Naive B cell (primary cell): ENCODE measurements around the gene KLF2. TPM values are rescaled to one million over a fixed set of nuclear protein-coding genes. Genes with fewer than 3 reads are reported as not detected.
"Not testable (repeated sequence)": the region's sequence is repeated elsewhere in the genome, so short reads cannot be mapped to it uniquely, and the experiment has no call there.

ENCODE experiments used
- ATAC-seq, 2 donors: fragments of 150-1000 bp; cut with Tn5 transposase; 2 replicates each; pipeline ENCODE4 v1.10.0; 2021; ENCODE audit warnings: low read depth in 2 of 2, mild to moderate bottlenecking in 2 of 2, moderate library complexity in 2 of 2
- DNase-seq: peaks from one replicate; pipeline ENCODE4 v3.0.0; 2022
- H3K27ac Mint-ChIP-seq, 6 donors: one replicate each; pipeline ENCODE4 v1.8.0; 2020 to 2022; ENCODE audit warnings: mild to moderate bottlenecking in 6 of 6, mixed read lengths in 6 of 6, moderate library complexity in 5 of 6, inconsistent platforms in 2 of 6
- H3K27me3 Mint-ChIP-seq, 3 donors: one replicate each; pipeline ENCODE4 v1.8.0; 2021 to 2022; ENCODE audit warnings: mixed read lengths in 3 of 3, mild to moderate bottlenecking in 1 of 3
- H3K36me3 Mint-ChIP-seq, 2 donors: one replicate each; pipeline ENCODE4 v1.8.0; 2020 to 2022; ENCODE audit warnings: mixed read lengths in 2 of 2, inconsistent platforms in 1 of 2, mild to moderate bottlenecking in 1 of 2
- H3K4me1 Mint-ChIP-seq, 3 donors: one replicate each; pipeline ENCODE4 v1.8.0; 2020 to 2022; ENCODE audit warnings: mixed read lengths in 3 of 3, inconsistent platforms in 1 of 3, mild to moderate bottlenecking in 1 of 3, moderate library complexity in 1 of 3
- H3K4me3 Mint-ChIP-seq, 8 donors: one replicate each; pipeline ENCODE4 v1.8.0; 2020 to 2022; ENCODE audit warnings: mild to moderate bottlenecking in 8 of 8, mixed read lengths in 8 of 8, moderate library complexity in 8 of 8, inconsistent platforms in 2 of 8
- H3K9me3 Mint-ChIP-seq, 7 donors: one replicate each; pipeline ENCODE4 v1.8.0; 2020 to 2022; ENCODE audit warnings: mixed read lengths in 7 of 7, mild to moderate bottlenecking in 5 of 7, inconsistent platforms in 2 of 7, moderate library complexity in 1 of 7
- polyA plus RNA-seq, 6 donors: library from polyadenylated mRNA; unstranded; fragments of 300-500 nt; fragmentation: Illumina TruSeq; gene quantifications; one replicate each; pipeline ENCODE4 v1.2.3, GENCODE V29; 2021; ENCODE audit warnings: low read depth in 6 of 6

Gene KLF2
- 100 to 1,000 TPM; 145 to 413 (median 248) TPM for polyA plus RNA-seq

DNA sequence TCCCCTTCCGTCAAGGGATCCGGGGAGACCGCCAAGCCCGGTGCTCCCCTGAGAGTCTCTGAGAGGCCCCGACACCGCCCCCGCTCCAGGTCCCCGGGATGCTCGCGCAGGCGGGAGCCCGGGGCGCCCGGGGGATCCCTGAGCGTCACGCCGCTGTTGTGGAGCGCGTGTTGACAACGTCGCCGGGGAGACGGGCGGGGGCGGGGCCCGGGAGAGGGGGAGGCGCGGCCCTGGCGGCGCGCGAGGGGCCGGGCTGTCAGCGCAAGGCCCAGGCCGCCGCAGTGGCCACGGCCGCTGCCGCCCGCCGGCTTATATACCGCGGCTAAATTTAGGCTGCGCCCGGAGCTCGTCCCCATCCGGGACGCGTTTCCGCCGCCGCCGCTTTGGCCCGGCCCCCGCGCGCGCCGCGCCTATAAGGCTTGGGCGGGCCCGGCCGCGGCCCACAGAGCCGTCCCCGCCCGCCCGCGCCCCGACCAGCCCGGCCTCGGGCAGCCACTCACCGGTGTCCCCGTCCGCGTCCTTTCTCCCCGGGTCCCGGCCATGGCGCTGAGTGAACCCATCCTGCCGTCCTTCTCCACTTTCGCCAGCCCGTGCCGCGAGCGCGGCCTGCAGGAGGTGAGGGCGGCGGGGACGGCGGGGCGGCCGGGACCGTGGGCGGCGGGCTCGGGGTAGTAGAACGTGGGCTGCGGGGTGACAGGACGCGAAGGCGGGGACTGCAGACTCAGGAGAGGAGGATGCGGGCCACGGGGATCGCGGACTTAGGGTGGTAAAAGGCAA lies at the start of gene KLF2:
KLF2 (plus strand) TSS at position 443 of the 777 bp plus-strand sequence; CDS start at position 541, 98 bp downstream.
- DNase-seq: peak; percentile 94
- ATAC-seq: peak; percentile 62 to 66
- peak within 1 kb of the TSS; percentile 99 to 100 (median 99) for H3K27ac Mint-ChIP-seq
- peaks cover 22 to 29% of the 10 kb centered on the region in 2 donors for H3K36me3 Mint-ChIP-seq
- H3K4me3 Mint-ChIP-seq: peak within 1 kb of the TSS; percentile 88 to 97 (median 92)
- H3K27me3 Mint-ChIP-seq: no peaks in the 10 kb centered on the region
- peaks cover 0 to 6% (median 0%) of the 10 kb centered on the region in 7 donors for H3K9me3 Mint-ChIP-seq
- peaks cover 51 to 64% (median 61%) of the 10 kb centered on the region in 3 donors for H3K4me1 Mint-ChIP-seq

DNA sequence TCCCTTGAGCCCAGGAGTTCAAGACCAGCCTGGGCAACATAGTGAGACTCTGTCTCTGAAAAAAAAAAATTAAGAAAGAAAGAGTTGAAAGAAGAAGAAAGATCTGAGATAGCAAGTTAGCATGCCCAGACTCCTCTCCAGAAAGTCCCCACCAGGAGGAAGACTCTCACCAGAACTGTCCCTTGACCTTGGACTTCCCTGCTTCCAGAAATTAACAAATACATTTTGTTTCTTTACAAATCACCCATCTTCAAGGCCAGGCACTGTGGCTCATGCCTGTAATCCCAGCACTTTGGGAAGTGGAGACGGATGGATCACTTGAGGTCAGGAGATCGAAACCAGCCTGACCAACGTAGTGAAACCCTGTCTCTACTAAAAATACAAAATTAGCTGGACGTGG lies 44.3 kb upstream of the KLF2 start:
- H3K27ac Mint-ChIP-seq: peak overlapping the region in 2 of 6 donors; percentile 72 to 95
- ATAC-seq (no peak), DNase-seq (no peak)
- no peaks in the 10 kb centered on the region for H3K27me3 Mint-ChIP-seq
- peaks cover 38 to 45% (median 45%) of the 10 kb centered on the region in 3 donors for H3K4me1 Mint-ChIP-seq
- H3K4me3 Mint-ChIP-seq: no peak overlapping the region
- H3K36me3 Mint-ChIP-seq: no peaks in the 10 kb centered on the region
- H3K9me3 Mint-ChIP-seq: no peaks in the 10 kb centered on the region

GRCh38 chr19:16281743-16282142 lies 42.9 kb upstream of the KLF2 start:
- no peak for ATAC-seq
- Mint-ChIP-seq H3K27ac (peak overlapping the region in 2 of 6 donors; percentile 24 to 75), H3K9me3 (no peaks in the 10 kb centered on the region)

DNA sequence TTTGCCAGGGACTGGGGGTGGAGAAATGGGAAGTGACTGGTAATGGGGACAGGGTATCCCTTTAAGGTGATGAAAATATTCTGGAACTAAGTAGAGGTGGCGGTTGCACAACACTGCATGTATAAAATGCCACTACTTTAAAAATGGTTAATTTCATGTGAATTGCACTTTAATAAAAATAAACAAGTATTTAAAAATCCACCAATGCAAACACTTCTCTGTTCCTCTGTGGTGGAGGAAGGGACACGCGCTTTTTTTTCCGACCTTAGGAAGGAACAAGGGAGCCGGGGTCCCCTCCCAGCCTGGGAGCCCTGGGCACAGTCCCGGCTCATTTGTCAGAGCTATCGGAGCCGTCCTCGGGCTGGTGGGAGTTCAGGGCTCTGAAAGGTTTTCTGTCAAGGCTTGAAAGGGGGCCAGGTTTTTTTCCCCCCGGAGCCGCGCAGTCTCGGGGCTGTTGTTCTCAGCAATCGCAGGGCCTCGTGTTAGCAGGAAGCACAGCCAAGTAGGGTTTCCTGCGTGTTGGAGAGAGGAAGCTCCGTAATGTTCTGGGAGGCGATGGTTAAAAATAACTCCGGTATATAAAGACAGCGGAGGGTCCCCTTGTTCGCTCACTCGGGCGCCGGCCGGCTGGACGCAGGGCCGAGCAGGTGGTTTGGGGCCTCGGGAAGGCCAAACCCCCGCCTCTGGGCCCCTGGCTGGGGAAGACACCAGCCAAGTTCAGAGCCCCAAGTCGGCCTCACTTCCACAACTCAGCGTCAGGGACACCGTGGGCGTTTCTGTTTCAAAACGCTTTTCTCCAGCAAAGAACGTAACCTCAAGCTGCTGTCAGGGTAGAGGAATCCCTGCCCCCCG lies 41.2 kb upstream of the KLF2 start:
- Mint-ChIP-seq H3K27me3 (peaks cover 0 to 11% (median 4%) of the 10 kb centered on the region in 3 donors), H3K9me3 (no peaks in the 10 kb centered on the region), H3K27ac (peak overlapping the region; percentile 69 to 95 (median 90)), H3K4me1 (peaks cover 45 to 60% (median 55%) of the 10 kb centered on the region in 3 donors), H3K36me3 (no peaks in the 10 kb centered on the region), H3K4me3 (peak overlapping the region; percentile 62 to 88 (median 81))
- peak; percentile 52 for DNase-seq
- peak; percentile 79 to 85 for ATAC-seq

More at GRCh38 chr19:16281743-16282142, 42.9 kb upstream of the KLF2 start:
- Mint-ChIP-seq H3K4me1 (peaks cover 39 to 54% (median 47%) of the 10 kb centered on the region in 3 donors), H3K27me3 (peaks cover 0 to 5% (median 2%) of the 10 kb centered on the region in 3 donors), H3K4me3 (peak overlapping the region in 2 of 8 donors; percentile 45 to 54), H3K36me3 (no peaks in the 10 kb centered on the region)
- no peak for DNase-seq

DNA sequence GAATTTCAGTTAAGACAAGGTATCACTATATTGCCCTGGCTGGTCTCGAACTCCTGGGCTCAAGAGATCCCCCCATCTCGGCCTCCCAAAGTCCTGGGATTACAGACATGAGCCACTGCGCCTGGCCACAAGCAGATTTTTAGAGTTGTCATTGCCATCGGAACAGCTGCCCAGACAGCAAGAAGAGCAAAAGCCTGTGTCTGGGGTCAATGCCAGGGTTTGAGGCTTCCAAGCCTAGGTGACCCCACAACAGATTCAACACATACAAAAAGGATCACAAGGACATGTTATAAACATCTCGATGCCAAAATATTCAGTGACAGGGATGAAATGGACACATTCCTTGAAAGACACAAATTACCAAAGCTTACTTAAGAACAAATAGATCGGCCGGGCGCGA lies 40.1 kb upstream of the KLF2 start:
- H3K27ac Mint-ChIP-seq: peak overlapping the region in 4 of 6 donors; percentile 69 to 92 (median 88)
- H3K27me3 Mint-ChIP-seq: peaks cover 0 to 11% (median 4%) of the 10 kb centered on the region in 3 donors
- no peak for DNase-seq
- peaks cover 45 to 60% (median 56%) of the 10 kb centered on the region in 3 donors for H3K4me1 Mint-ChIP-seq
- peak overlapping the region in 7 of 8 donors; percentile 33 to 84 (median 66) for H3K4me3 Mint-ChIP-seq
- no peak for ATAC-seq
- H3K36me3 Mint-ChIP-seq: no peaks in the 10 kb centered on the region
- no peaks in the 10 kb centered on the region for H3K9me3 Mint-ChIP-seq

DNA sequence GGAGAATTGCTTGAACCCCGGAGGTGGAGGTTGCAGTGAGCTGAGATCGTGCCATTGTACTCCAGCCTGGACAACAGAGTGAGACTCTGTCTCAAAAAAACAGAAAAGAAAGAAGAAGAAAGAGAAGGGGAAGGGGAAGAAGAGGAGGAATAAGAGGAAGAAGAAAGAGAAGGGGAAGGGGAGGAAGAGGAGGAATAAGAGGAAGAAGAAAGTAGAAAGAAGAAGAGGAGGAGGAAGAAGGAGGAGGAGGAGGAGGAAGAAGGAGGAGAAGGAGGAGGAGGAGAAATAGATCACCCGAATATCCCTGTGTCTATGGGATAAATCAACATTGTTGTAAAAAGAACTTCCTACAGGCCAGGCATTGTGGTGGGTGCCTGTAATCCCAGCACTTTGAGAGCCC lies 39.5 kb upstream of the KLF2 start:
- peaks cover 40 to 56% (median 55%) of the 10 kb centered on the region in 3 donors for H3K4me1 Mint-ChIP-seq
- H3K4me3 Mint-ChIP-seq: peak overlapping the region; percentile 9 to 84 (median 61)
- H3K36me3 Mint-ChIP-seq, H3K9me3 Mint-ChIP-seq, DNase-seq, ATAC-seq: not testable (repeated sequence)
- H3K27me3 Mint-ChIP-seq: peaks cover 0 to 11% (median 4%) of the 10 kb centered on the region in 3 donors
- peak overlapping the region in 3 of 6 donors; percentile 42 to 86 (median 72) for H3K27ac Mint-ChIP-seq

DNA sequence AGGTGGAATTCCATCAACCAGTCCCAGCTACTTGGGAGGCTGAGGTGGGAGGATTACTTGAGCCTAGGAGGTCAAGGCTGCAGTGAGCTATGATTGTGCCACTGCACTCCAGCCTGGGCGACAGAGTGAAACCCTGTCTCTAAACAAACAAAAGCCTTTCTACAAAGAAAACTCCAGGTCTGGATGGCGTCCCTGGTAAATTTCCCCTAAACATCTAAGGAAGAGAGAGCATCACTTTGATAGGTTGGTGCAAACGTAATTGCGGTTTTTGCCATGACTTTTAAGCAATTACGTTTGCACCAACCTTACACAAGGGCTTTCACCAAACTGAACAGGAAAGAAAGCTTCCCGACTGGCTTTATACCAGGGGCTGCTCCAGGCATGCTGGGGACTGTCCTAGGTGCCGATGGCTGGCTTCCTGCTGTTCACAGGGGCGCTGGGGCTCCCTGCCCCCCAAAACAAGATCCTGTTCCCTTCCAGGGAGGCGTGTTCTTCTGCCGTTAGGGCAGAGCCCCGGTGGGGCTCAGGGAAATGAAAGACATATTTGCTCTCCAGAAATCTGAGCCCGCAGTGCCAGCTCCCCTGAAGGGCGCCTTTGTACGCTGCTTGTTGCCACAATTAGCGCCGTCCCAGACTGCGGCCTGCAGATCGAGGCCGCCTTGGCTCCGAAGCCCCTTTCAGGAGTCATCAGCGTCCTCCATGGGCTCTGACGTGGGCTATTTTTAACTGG lies 38.7 kb upstream of the KLF2 start:
- peak overlapping the region in 7 of 8 donors; percentile 10 to 82 (median 42) for H3K4me3 Mint-ChIP-seq
- ATAC-seq (peak; percentile 8 to 20), DNase-seq (no peak)
- no peaks in the 10 kb centered on the region for H3K9me3 Mint-ChIP-seq
- H3K4me1 Mint-ChIP-seq: peaks cover 37 to 55% (median 52%) of the 10 kb centered on the region in 3 donors
- peak overlapping the region in 2 of 6 donors; percentile 1 to 16 for H3K27ac Mint-ChIP-seq
- peaks cover 0 to 11% (median 4%) of the 10 kb centered on the region in 3 donors for H3K27me3 Mint-ChIP-seq
- no peaks in the 10 kb centered on the region for H3K36me3 Mint-ChIP-seq

DNA sequence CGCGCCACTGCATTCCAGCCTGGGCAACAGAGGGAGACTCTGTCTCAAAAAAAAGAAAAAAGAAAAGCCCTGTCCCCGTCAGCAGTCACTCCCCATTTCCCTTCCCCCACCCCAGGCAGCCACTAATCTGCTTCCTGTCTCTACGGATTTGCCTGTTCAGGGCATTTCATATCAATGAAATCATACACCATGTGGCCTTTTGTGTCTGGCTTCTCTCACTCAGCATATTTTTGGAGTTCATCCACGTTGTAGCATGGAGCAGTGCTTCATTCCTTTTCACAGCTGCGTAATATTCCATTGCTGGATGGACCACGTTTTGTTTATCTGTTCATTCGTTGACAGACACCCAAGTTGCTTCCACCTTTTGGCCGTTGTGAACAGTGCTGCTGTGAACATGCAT lies 36.1 kb upstream of the KLF2 start:
- H3K27me3 Mint-ChIP-seq: peaks cover 0 to 11% (median 4%) of the 10 kb centered on the region in 3 donors
- H3K4me3 Mint-ChIP-seq: no peak overlapping the region
- no peaks in the 10 kb centered on the region for H3K36me3 Mint-ChIP-seq
- no peak overlapping the region for H3K27ac Mint-ChIP-seq
- ATAC-seq: no peak
- no peaks in the 10 kb centered on the region for H3K9me3 Mint-ChIP-seq
- peaks cover 23 to 38% (median 38%) of the 10 kb centered on the region in 3 donors for H3K4me1 Mint-ChIP-seq
- DNase-seq: no peak

DNA sequence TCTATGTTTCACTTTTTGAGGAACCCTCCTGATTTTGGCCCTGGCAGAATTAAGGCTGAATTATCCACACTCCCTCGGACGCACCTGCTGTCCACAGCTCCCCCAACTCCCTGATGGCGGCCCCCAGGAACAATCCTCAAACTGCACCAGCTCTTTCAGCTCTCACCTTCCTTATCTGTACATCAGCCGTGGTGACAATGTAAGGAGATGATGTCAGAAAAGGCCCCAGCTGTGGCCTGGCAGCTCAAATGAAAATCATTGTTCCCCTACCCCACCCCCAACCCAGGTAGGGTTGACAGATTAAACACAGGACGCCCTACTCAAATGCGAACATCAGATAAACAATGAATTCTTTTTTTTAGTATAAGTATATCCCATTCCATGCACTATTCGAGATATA lies 35.0 kb upstream of the KLF2 start:
- ATAC-seq (no peak), DNase-seq (no peak)
- Mint-ChIP-seq H3K9me3 (no peaks in the 10 kb centered on the region), H3K4me1 (peaks cover 18 to 27% (median 27%) of the 10 kb centered on the region in 3 donors), H3K27me3 (peaks cover 0 to 11% (median 4%) of the 10 kb centered on the region in 3 donors), H3K36me3 (no peaks in the 10 kb centered on the region), H3K27ac (no peak overlapping the region), H3K4me3 (peak overlapping the region in 1 of 8 donors; percentile 64)

DNA sequence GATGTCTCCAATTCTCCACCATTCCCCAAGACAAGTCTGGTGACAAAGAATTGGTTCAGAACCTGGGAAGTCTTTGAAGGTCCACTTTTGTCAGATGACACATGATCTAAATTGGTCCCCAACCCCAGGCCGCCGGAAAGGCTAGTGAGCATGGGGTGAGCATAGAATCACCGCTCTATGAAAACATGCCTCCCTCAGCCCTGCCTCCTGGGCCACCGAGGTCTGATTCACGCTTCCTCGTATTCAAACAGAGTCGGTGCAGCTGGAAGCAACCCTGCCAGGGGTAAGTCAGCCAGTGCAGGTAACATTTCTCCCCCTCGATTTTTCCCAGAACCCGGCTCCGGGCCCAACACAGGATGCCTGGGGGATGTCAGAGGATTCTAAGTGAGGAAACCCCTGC lies 33.9 kb upstream of the KLF2 start:
- DNase-seq (no peak), ATAC-seq (no peak)
- H3K4me3 Mint-ChIP-seq: no peak overlapping the region
- no peak overlapping the region for H3K27ac Mint-ChIP-seq
- H3K4me1 Mint-ChIP-seq: peaks cover 11 to 20% (median 20%) of the 10 kb centered on the region in 3 donors
- H3K9me3 Mint-ChIP-seq: no peaks in the 10 kb centered on the region
- no peaks in the 10 kb centered on the region for H3K36me3 Mint-ChIP-seq
- H3K27me3 Mint-ChIP-seq: peaks cover 0 to 11% (median 4%) of the 10 kb centered on the region in 3 donors

DNA sequence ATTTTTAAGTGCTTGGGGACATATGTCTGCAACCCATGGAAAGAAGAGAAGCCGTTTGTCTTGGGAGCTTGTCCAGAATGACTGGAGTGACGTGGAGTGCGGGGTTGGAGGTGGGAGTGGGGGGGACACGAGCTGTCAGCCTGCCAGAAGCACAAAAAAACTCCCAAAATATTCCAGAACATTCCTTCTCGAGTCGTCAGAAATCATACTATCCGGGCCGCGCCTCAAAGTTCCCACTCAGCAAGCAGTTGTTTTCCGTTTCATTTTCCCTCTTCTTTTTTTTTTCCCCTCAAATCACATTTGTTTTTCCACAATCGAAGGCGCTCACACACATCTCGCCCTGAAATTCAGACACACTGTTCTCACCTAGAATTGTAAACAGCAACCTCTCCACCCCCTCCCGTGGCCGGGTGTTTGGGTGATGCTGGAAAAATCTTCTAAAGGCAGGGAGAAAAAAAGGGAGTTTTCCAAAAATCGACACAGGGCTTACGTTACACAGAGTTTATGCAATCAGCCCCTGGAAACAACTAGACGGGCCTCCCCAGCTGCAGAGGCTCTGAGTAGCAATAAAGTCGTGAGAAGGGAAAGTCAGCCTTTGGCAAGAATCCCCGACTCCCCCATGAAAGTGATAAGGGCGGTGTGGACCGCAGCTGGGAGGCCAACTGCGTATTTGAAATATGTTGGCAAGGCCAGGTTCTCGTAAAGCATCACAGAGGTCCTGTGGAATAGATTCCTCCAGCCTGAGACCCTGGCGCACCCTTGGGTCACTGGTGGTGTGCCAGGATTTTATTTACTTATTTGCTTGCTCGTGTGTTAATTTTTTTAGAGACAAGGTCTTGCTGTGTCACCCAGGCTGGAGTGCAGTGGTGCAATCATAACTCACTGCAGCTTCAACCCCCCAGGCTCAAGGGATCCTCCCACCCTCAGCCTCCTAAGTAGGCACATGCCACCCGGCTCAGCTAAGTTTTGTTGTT lies 31.2 kb upstream of the KLF2 start:
- DNase-seq: no peak
- H3K27ac Mint-ChIP-seq: peak overlapping the region in 2 of 6 donors; percentile 28 to 33
- H3K27me3 Mint-ChIP-seq: no peaks in the 10 kb centered on the region
- no peaks in the 10 kb centered on the region for H3K9me3 Mint-ChIP-seq
- no peak for ATAC-seq
- no peak overlapping the region for H3K4me3 Mint-ChIP-seq
- no peaks in the 10 kb centered on the region for H3K36me3 Mint-ChIP-seq
- H3K4me1 Mint-ChIP-seq: peaks cover 0 to 5% (median 3%) of the 10 kb centered on the region in 3 donors

GRCh38 chr19:16295057-16295456 lies 29.6 kb upstream of the KLF2 start:
- H3K27ac Mint-ChIP-seq: no peak overlapping the region
- DNase-seq: no peak
- no peaks in the 10 kb centered on the region for H3K9me3 Mint-ChIP-seq
- H3K36me3 Mint-ChIP-seq: no peaks in the 10 kb centered on the region
- H3K27me3 Mint-ChIP-seq: no peaks in the 10 kb centered on the region
- H3K4me1 Mint-ChIP-seq: peaks cover 0 to 5% (median 0%) of the 10 kb centered on the region in 3 donors
- no peak for ATAC-seq
- peak overlapping the region in 1 of 8 donors; percentile 25 for H3K4me3 Mint-ChIP-seq
